ENCODE data around the gene PTPRQ. TPM values are rescaled to one million over a fixed set of nuclear protein-coding genes. Genes with fewer than 3 reads are reported as not detected.
"Not testable (repeated sequence)": the region's sequence is repeated elsewhere in the genome, so short reads cannot be mapped to it uniquely, and the experiment has no call there.

PTPRQ gene
- total RNA-seq, 1 experiment from 2014 or later, result 0.27 TPM

- DNase-seq (ENCODE audit: low read depth), result no peak
These were observed 25.6 kb downstream of the PTPRQ start for GRCh38 chr12:80469681-80470080.

- no peak for DNase-seq (ENCODE audit: low read depth)
These were observed 26.4 kb downstream of the PTPRQ start for GRCh38 chr12:80470403-80470802.

- no peak for DNase-seq (ENCODE audit: low read depth)
These were observed 28.2 kb downstream of the PTPRQ start for GRCh38 chr12:80472236-80472635.

GRCh38 chr12:80472911-80473500, 29.0 kb downstream of the PTPRQ start:
- DNase-seq (ENCODE audit: low read depth), result peak; percentile 59

GRCh38 chr12:80477521-80478145, 33.6 kb downstream of the PTPRQ start:
- DNase-seq (ENCODE audit: low read depth), result not testable (repeated sequence)

- no peak for DNase-seq (ENCODE audit: low read depth)
These were observed 40.7 kb downstream of the PTPRQ start for GRCh38 chr12:80484746-80485145.

GRCh38 chr12:80485222-80485987, 41.4 kb downstream of the PTPRQ start:
- DNase-seq (ENCODE audit: low read depth), result no peak

GRCh38 chr12:80490329-80490728, 46.3 kb downstream of the PTPRQ start:
- no peak for DNase-seq (ENCODE audit: low read depth)

GRCh38 chr12:80491166-80491565, 47.1 kb downstream of the PTPRQ start:
- DNase-seq (ENCODE audit: low read depth), result no peak

- no peak for DNase-seq (ENCODE audit: low read depth)
These were observed 49.4 kb downstream of the PTPRQ start for GRCh38 chr12:80493466-80493865.

- no peak for DNase-seq (ENCODE audit: low read depth)
These were observed 50.8 kb downstream of the PTPRQ start for GRCh38 chr12:80494836-80495235.

- DNase-seq (ENCODE audit: low read depth), result no peak
These were observed 54.2 kb downstream of the PTPRQ start for GRCh38 chr12:80498059-80498728.

GRCh38 chr12:80504389-80505163, 60.5 kb downstream of the PTPRQ start:
- no peak for DNase-seq (ENCODE audit: low read depth)

- DNase-seq (ENCODE audit: low read depth), result peak; percentile 73
These were observed 65.9 kb downstream of the PTPRQ start for GRCh38 chr12:80509781-80510556.

GRCh38 chr12:80512781-80513180, 68.7 kb downstream of the PTPRQ start:
- DNase-seq (ENCODE audit: low read depth), result no peak

GRCh38 chr12:80513211-80513610, 69.2 kb downstream of the PTPRQ start:
- no peak for DNase-seq (ENCODE audit: low read depth)

- DNase-seq (ENCODE audit: low read depth), result no peak
These were observed 73.6 kb downstream of the PTPRQ start for GRCh38 chr12:80517655-80518054.

GRCh38 chr12:80531646-80532045, 87.6 kb downstream of the PTPRQ start:
- DNase-seq (ENCODE audit: low read depth), result no peak

GRCh38 chr12:80539029-80539428, 95.0 kb downstream of the PTPRQ start:
- no peak for DNase-seq (ENCODE audit: low read depth)

- no peak for DNase-seq (ENCODE audit: low read depth)
These were observed 105.3 kb downstream of the PTPRQ start for GRCh38 chr12:80549298-80549697.

- DNase-seq (ENCODE audit: low read depth), result peak; percentile 97
These were observed 107.9 kb downstream of the PTPRQ start for GRCh38 chr12:80551897-80552296.
